ENCODE measurements around the gene VAMP2.
A peak's percentile ranks its signal among the peaks of the same experiment; 100 is the strongest.

Gene VAMP2

GRCh38 chr17:8150194-8151119 is 12.3 kb downstream of the VAMP2 start:
- TF ChIP-seq CTCF (IDR thresholded peaks at IDR 0.05; ENCODE audit: insufficient read depth, low read length, missing control alignments): no peak
- DNase-seq (ENCODE audit: low read depth, low spot score): no peak
- ChIA-PET POLR2A (interaction anchor here (0.6 to 1.7 kb wide), 5 partner anchors 9 to 226 kb away, joined by 3 to 9 read pairs (median 4); partner anchors contain the start of gene KRABD2), CTCF (interaction anchor here (0.7 to 3.9 kb wide), 6 partner anchors 8 to 73 kb away, joined by 3 to 38 read pairs (median 6); partner anchors contain the start of gene ALOXE3)
- H3K4me3 ChIP-seq (ENCODE audit: low read depth, low read length): peak overlapping the region; percentile 95

- POLR2A ChIA-PET: interaction anchor here (0.7 to 1.7 kb wide), 2 partner anchors 9 to 11 kb away, joined by 5 to 9 read pairs; no protein-coding TSS in a partner anchor
- no peak overlapping the region for H3K4me3 ChIP-seq (ENCODE audit: low read depth, low read length)
- CTCF ChIA-PET: interaction anchor here (0.7 to 3.9 kb wide), 3 partner anchors 9 to 32 kb away, joined by 3 to 38 read pairs (median 8); partner anchors contain the start of gene ALOXE3
- no peak for DNase-seq (ENCODE audit: low read depth, low spot score)
- no peak for TF ChIP-seq CTCF (IDR thresholded peaks at IDR 0.05; ENCODE audit: insufficient read depth, low read length, missing control alignments)
Observed at GRCh38 chr17:8149419-8150193, 13.1 kb downstream of the VAMP2 start.

GRCh38 chr17:8148560-8148959 is 14.2 kb downstream of the VAMP2 start:
- CTCF ChIA-PET: interaction anchor here (1.2 kb wide), 1 partner anchor 30 kb away, joined by 3 read pairs; the partner anchor contains the start of gene ALOXE3
- DNase-seq (ENCODE audit: low read depth, low spot score): no peak
- H3K4me3 ChIP-seq (ENCODE audit: low read depth, low read length): no peak overlapping the region
- POLR2A ChIA-PET: no interaction called here
- TF ChIP-seq CTCF (IDR thresholded peaks at IDR 0.05; ENCODE audit: insufficient read depth, low read length, missing control alignments): no peak

- no peak overlapping the region for H3K4me3 ChIP-seq (ENCODE audit: low read depth, low read length)
- ChIA-PET CTCF (interaction anchor here (1.2 kb wide), 1 partner anchor 29 kb away, joined by 3 read pairs; the partner anchor contains the start of gene ALOXE3), POLR2A (no interaction called here)
- no peak for TF ChIP-seq CTCF (IDR thresholded peaks at IDR 0.05; ENCODE audit: insufficient read depth, low read length, missing control alignments)
- DNase-seq (ENCODE audit: low read depth, low spot score): no peak
Observed at GRCh38 chr17:8147805-8148404, 14.8 kb downstream of the VAMP2 start.

- CTCF ChIA-PET: interaction anchor here (0.7 to 1.2 kb wide), 2 partner anchors 11 to 29 kb away, joined by 3 read pairs; partner anchors contain the start of gene ALOXE3
- TF ChIP-seq CTCF (IDR thresholded peaks at IDR 0.05; ENCODE audit: insufficient read depth, low read length, missing control alignments): no peak
- H3K4me3 ChIP-seq (ENCODE audit: low read depth, low read length): no peak overlapping the region
- POLR2A ChIA-PET: no interaction called here
- no peak for DNase-seq (ENCODE audit: low read depth, low spot score)
Observed at GRCh38 chr17:8147141-8147804, 15.5 kb downstream of the VAMP2 start.

Measured in AG04449 (cell line).